Stimulated activated CD8-positive, alpha-beta memory T cell treated with anti-CD3 and anti-CD28 coated beads, Interleukin-15, amount 100 ng/mL, for 24 hours (primary cell): Measurements from ENCODE around the gene GALNT7.

Experiments used
- DNase-seq: peaks from one replicate; pipeline ENCODE4 v3.0.0-alpha.2; 2020; ENCODE audit warnings: low read depth

GALNT7 gene

GRCh38 chr4:173236301-173236700 is 67.7 kb downstream of the GALNT7 start:
- DNase-seq, result no peak

GRCh38 chr4:173237152-173237551 is 68.5 kb downstream of the GALNT7 start:
- DNase-seq, result no peak

DNA sequence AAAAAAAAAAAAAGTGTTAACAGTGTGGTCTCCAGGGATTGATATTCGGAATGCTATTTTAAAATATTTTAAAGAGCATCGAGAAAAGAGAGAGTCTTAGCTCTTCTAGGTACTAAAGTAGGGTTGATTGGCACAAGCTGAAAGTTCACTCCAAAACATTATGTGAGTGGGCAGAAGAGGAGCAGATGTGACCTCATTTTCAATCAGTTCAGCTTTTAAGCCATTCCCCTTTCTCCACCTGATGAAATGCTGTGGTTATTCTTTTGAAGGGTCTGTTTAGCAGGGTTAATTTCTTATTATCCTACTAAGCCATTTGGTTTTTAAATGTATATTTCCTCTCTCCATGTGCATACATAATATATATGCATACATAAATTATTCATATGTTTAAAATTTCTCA is 69.2 kb downstream of the GALNT7 start:
- DNase-seq, result no peak

- DNase-seq, result no peak
Measured at GRCh38 chr4:173240696-173241095, 72.1 kb downstream of the GALNT7 start.

GRCh38 chr4:173242466-173243250 is 74.0 kb downstream of the GALNT7 start:
- no peak for DNase-seq

DNA sequence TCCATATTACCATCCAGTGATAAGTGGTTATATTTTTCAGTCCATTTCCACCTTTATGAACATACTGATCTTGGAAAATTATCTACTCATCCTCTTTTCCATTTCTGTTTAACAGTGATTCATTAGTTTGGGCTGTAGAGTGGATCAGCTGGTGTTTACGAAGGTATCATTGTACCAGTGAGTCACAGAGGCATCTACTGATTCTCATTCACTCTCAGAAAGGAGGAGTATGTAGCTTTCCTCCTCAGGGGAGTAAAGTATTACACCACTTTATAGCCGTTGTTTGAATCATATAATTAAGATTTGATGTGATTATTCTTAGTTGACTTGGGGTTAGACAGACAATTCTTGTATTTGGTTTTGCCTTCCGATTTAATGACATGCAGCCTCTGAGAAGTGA is 74.7 kb downstream of the GALNT7 start:
- DNase-seq, result no peak

- DNase-seq, result no peak
Measured at GRCh38 chr4:173243917-173244658, 75.5 kb downstream of the GALNT7 start.

DNA sequence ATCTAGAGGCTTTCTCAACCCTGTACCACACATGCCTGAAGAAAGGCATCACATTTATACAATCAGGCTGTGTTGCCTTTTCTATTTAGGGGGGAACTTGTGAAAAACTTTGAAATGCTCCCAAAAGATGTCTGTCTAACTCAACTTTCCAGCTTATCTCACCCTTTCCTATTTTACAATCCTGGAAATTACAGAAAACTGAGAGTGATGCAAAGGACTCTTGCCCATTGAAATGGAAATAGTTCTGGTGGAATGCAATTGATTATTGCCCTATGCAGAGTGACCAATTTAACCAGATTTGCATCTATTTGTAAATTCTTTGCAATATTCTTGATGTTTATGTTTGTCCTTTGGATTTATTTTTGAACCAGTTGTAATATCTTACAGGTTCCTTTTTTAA is 77.3 kb downstream of the GALNT7 start:
- no peak for DNase-seq

DNA sequence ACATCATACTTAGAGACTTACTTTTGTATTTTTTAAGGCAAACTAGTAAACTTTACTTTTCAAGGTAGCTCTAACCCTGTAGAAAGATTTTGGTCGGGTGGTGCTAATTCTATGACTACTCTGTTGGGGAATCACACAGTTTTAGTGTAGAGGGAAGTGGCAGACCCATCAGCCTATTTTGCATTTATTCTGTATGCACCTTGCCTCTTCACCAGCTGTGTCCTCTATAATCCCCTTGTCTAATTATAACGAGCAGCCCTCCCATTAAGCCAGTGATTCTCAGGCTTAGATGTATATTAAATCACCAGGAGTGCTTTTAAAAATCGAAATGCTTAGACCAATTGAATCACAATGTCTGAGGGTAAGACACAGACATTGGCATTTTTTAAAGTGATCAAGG is 78.1 kb downstream of the GALNT7 start:
- DNase-seq, result no peak

- DNase-seq, result no peak
Measured at GRCh38 chr4:173247321-173247720, 78.7 kb downstream of the GALNT7 start.

- DNase-seq, result no peak
Measured at GRCh38 chr4:173248690-173249089, 80.1 kb downstream of the GALNT7 start.

DNA sequence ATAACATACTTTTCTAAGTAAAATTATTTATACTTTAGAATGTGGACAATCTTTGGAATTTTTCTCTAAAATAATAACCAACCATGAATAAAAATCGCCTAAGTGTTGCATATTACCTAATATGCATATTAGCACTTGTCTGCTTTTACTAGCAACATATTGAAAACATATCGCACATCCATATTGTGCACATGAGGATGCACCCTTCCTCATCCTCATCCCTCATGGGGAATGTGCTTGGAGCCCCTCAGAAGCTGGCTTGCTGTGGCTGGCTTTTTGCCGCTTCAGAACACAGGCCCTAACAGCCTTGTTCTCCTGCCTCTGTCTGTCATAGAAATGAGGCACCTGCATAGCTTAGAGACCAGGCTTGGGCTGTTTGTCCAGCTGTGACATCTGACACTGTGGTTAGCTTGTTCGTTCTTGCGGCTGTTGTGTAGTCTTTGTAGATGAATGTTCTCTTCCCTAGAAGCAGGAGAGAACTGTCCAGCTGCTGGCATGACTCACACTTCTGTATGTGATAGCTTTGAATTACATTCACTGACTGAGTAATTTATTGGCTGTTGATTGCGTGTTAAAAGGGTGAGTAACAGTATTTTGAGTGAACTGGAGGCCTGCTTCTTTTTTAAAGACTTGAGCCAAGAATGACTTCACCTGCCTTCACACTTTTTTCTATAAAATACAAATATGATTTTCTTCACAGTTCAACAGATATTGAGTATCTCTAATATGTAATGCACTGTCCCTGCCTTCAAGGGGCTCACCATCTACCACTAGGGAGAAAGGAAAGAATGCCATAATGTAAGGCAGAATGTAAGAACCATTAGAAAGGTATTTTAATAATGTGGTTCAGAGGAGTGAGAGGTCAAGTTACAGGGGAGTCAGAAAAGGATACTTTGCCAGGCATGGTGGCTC is 83.7 kb downstream of the GALNT7 start:
- no peak for DNase-seq

DNA sequence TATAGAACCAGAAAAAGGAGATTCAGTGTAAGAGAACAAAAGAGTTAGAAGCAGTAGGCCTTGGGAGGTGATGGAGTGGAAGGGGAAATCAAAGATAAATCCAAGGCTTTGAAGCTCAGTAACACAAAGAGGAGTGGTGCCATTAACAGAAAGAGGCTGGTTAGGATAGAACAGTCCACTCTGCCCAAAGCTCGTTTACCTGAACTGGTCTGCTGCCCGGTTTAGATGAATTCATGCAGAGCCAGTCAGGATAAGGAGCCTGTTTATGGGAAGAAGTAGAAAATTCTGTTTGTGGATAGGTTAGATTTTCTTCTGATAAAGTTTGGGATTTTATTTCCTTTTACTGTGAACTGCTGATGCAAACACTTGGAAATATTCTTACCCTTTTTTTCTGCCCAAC is 85.0 kb downstream of the GALNT7 start:
- DNase-seq, result no peak

DNA sequence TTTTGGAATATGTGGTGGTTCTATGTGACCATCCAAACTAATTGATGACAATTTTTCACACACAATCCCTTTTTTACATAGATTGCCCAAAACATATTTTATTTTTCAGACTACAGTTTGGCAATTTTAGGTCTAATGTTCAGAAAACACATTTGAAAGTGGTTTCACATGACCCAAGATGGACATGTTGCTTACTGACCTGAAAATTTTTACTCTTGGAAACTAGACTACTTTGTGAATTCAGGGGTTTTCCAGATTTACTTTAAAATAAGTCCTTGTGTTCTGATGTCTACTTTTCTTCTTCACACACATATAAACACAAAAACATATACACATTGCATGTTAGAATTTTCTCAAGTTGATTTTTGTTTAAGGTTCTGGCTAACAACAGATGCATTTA is 86.0 kb downstream of the GALNT7 start:
- no peak for DNase-seq

DNA sequence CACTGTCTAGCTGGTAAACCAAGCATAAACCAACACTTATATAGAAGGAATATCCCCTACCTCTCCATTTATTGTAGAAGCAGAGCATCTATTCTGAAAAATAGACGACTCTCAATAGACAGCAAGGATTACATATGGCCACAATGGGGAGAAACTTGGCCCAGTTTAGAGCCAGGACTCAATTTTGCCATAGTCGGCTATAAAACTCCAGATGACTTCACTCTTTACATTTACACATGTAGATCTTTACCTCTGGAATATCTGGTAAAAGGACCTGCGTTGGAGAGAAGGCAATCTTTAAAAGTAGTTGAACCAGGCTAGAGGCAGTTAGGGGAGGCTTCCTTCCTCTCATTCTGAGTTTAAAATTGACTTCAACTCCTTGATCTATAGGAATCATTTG is 88.2 kb downstream of the GALNT7 start:
- DNase-seq, result no peak

- no peak for DNase-seq
Measured at GRCh38 chr4:173257732-173258717, 89.4 kb downstream of the GALNT7 start.

- no peak for DNase-seq
Measured at GRCh38 chr4:173258866-173259265, 90.3 kb downstream of the GALNT7 start.

- no peak for DNase-seq
Measured at GRCh38 chr4:173259310-173259709, 90.7 kb downstream of the GALNT7 start.

GRCh38 chr4:173261052-173261451 is 92.4 kb downstream of the GALNT7 start:
- no peak for DNase-seq

GRCh38 chr4:173262375-173262774 is 93.8 kb downstream of the GALNT7 start:
- DNase-seq, result no peak

GRCh38 chr4:173264245-173264644 is 95.6 kb downstream of the GALNT7 start:
- no peak for DNase-seq
